HK-2 (cell line): ENCODE results near the gene LAMA3.

Experiments
- DNase-seq: peaks from one replicate; pipeline ENCODE4 v3.0.0-alpha.2; 2018; ENCODE audit not compliant: unreplicated experiment

The LAMA3 gene

DNA sequence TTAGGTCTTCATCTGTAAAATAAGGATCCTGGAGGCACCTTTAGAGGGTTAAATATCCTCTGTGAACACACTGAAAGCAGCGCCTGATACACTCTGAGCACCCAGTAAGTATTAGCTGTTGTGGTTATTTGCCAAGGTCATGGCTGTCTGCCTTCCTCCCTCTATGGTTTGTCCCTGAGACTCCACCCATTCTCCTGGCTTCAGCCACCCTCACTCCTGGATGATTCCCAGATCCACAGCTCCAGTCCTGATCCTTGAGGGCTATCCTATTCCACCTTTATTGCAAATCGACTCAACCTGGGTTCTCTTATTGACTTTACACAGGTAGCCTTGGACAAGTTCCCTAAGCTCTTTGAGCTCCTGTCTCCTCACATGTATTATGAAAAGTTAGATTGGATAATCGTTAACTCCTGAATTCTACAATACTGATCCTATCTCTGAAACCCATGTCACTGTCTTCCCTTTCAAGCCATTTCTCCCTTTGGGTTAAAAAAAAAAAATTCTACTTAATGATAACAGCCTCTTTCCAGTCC, 162.3 kb downstream of the LAMA3 start:
- no peak for DNase-seq

DNA sequence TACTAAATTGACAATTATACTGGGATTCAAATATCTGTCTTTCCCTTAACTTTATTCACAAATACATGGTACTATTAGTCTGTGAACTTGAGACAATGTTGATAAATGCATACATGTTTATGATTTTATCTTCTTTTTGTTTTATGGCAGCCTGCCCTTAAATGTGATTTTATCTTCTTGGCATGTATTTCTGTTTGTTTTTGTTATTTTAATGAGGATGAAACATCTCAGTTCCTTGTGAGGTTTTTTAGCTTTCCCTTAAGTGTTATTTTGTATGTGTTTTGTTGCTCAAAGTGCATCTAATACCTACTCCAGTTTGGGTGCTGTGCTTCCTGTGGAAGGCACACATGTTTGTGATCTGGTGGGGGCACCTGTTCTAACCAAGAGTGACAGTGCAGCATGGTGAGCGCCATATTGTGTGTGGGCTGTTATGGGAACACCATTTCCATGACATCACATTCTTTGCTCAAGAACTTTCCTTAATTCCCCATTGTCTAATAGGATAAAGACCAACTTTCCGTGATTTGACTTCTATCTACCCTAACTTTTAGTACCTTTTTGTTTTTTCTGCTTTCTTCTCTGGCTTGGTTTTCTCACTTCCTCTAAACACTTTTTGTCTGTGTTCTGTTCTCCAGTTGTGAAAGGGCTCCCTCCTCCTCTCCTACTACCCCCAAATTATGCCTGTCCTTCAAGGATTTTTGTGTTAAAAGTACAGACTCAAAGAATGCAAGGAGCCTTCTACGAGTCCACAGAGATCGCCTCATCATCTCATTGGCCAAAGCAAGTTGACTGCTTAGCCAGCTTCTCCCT, 163.2 kb downstream of the LAMA3 start:
- DNase-seq, result no peak

DNA sequence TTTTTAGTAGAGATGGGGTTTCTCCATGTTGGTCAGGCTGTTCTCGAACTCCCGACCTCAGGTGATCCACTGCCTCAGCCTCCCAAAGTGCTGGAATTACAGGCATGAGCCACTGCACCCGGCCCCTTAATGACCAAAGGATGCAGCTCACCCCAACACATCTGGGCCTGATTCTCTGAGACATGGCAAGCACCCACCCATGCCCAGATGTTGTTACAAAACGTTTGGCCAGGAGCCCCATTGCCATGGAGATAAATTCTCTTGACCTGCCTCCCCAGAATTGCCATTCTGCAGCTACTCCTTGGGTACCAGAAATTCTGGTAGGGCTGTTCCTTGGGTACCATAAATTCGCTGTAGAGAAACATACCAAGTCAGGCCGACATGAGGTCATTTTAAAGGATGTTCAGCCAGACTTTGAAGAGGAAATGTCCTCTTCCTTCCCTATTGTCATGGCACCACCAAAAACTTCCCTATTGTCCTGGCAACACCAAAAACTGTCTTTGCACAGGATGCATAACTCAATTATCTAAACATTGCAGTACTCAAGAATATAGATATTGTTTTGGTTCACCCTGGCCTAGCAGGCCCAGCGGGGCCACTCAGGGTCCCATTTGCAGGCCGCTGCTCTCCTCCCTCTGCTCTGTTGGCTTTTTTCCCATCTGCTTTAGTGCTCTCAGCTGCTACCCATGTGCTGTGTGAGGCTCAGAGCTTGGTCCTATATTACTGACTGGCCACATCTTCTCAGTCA, 164.4 kb downstream of the LAMA3 start:
- no peak for DNase-seq

DNA sequence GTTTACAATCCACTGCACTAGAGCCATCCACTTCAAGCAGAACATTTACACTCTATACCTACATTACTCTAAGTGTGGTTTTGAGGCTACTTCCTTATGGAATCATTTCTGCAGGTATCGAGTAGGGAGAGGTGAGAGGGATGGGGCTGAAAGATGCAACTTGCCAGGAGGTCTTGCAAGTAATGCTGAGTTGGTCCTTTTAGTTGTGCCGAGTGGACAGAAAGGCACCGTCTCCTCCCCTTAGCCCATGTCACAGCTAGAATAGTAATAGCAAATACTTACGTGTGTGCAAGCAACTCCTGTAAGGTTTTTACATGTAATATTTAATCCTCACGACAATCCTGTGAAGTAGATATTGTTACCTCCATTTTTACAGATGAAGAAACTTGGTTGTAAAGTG, 166.5 kb downstream of the LAMA3 start:
- no peak for DNase-seq

DNA sequence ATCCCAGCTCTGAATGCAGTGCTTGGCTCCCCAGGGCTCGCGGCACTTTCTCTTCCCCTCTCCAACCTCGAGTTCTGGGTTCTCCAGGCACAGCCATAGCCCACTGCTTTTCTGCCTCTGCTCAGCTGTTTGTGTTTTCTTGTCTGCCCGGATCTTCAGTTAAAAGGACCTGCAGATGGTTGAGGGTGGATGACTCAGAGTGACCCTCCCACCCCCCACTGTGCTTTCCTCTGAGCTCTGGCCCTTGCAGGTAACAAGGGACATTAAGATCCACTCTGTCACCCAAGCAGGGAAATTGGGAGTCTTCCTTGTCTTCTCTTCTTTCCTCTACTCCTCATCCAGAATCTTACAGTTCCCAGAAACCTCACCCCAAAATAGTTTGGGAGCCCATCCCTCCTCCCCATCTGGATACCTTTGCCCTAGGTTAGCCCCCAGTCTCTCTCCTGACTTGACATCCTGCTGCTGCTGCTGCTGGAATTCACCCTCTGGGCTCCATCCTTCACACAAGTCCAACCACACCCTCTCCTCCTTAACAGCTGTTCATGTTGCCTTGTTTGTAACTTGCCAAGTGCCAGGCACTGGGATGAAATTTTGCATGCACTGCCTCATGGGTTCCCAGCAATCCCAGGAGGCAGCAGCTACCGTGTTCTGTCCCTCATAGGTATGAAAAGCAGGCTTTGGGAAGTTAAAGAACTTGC, 167.4 kb downstream of the LAMA3 start:
- DNase-seq, result no peak

DNA sequence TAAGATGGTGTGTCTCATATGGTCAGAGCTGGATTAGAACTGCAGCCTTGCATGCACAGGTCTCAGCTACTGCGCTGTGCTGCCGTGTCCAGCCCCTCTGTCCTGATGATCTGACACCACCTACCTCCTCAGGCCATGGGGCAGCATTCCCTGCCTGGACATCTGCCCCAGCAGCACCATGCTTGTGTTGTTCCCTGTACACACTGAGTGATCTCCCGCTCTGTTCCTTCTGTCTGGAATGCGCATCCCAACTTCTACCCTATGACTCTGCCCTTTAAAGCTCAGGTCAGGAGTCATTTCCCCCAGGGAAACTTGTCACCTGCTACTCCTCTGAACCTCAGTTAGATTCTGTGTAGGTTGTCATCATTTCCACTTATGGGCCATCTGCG, 167.9 kb downstream of the LAMA3 start:
- DNase-seq, result no peak

DNA sequence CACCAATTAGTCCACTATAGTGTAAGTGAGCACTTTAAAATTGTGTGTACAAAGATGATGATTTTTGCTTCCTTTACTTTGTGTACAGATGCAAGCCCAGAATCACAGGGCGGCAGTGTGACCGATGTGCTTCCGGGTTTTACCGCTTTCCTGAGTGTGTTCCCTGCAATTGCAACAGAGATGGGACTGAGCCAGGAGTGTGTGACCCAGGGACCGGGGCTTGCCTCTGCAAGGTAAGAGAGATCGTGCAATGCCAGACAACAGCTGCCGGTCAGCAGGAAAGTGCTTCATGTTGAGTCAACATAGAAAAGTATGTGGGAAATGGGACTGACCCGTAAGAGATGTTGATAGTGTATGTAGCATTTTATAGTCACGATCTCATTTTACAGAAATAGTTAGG, 168.5 kb downstream of the LAMA3 start:
- DNase-seq, result no peak

DNA sequence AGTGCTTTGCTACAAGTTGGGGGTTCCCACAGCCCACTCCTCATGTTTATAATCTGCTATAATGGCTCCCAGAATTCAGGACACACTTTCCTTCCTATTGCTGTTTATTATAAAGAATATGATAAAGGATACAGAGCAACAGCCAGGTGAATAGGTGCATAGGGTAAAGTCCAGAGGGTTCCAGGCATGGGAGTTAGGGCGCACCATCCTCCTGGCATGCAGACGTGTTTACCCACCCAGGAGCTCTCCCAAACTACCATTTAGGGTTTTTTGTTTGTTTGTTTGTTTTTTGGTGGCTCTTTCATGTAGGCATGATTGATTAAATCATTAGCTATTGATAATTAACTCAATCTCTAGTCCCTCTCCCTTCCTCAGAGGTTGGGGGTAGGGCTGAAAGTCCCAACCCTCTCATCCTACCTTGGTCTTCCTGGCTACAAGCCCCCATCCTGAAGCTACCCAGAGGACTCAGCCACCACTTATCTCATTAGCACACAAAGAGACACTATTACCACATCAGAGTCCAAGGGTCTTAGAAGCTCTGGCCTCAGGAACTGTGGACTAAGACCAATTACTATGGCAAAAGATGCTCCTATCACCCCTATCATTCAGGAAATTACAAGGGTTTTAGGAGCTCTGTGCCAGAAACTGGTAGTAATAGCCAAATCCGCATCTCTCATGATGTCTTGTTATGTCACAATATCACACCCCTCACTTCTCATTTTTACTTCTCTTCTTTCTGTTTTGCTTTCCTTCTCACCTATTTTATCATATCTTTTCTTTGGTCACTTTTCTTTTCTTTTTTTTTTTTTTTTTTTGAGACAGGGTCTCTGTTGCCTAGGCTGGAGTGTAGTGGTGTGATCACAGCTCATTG, 170.4 kb downstream of the LAMA3 start:
- no peak for DNase-seq

DNA sequence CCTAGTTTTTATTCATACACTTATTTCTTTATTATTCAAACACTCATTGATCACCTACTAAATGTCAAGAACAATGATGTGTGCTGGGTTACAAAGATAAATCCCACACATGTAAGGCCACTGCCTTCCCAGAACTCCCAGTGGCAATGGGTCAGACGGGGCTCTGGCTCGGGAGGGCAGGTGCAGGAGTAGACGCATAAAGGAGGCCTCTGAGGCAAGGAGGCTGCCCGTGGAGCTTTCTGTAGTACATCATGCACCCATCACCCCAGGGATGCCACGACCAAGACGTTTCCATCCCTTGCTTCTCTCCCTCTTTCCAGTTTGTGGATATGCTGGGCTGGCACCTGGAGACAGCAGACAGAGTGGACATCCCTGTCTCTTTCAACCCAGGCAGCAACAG, 172.1 kb downstream of the LAMA3 start:
- no peak for DNase-seq

DNA sequence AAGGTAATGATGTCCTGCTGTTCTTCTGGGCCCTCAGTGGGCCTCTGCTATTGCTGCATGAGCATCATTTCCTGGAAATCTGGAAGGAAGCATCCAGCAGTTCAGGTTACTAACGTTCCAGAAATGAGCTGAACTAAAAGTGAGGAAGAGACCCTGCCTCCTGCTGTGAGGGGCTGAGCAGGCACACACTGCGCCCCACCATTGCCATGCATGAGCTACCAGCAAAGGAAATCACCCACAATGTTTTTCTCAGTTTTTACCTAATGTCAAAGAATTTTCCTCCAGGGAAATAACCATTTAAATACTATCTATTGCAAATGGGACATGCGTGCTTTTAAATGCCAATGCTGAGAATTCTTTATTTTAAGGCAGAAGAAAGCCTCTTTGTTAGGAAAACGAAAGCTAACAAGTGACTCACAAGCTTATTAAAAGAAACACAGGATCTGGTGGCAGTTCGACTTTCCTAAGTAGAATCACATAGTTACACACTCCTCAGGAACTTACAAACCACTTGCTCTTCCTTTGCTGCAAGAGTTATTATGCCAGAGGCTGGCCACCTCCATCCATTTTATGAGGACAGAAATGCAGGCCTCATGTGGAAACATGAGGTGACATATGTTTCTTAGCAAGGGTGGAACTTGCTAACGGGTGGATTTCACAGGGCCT, 172.7 kb downstream of the LAMA3 start:
- DNase-seq, result no peak

DNA sequence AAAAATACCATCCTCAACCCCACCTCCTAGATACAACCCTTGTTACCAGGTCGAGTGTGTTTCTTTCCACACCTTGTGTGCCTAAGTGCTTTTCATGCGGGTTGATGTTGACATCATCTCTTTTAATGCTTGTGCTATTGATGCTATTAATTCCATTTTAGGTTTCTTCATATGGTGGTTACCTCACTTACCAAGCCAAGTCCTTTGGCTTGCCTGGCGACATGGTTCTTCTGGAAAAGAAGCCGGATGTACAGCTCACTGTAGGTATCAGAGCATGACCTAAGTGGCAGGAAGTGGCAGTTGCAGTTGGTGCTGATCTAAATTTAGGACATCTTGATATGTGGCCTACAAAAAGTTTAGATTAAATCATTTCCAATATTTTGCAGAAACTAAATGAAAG, 175.4 kb downstream of the LAMA3 start:
- DNase-seq, result no peak

DNA sequence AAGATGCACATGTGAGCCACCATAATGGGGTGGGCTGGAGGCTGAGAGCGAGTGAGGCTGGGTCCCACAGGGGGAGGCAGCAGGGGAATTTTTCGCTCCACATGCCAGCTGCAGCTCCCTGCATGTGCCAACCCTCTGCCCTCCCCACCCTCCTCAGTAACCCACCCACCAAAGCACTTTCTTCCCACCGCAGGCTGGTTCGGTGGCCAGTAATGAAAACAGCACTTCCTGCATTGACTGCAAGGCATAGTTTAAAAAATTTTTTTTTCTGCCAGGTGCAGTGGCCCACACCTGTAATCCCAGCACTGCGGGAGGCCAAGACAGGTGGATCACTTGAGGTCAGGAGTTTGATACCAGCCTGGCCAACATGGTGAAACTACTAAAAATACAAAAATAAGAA, 177.8 kb downstream of the LAMA3 start:
- DNase-seq, result no peak

DNA sequence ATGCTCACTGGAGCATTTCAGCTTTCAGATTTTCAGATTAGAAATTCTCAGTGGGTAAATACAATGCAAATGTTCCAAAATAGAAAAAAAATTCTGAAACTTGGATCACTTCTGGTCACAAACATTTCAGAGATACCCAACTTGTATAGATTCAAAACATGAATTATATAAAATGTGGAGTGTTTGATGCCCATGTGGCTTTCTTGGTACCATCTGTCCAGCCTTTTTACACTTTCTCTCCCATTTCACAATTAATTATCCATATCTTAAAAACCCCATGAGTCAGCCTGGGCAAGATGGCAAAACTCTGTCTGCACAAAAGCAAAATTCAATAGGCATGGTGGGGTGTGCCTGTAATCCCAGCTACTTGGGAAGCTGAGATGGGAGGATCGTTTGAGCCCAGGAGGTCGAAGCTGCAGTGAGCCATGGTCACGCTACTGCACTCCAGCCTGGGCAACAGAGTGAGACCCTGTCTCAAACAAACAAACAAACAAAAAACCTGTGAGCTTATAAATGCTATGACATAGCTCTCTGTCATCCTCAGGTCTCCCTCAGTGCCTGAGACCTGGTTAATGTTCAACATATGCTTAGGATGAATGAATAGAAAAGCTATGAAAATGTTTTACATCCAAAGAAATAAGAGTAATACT, 179.0 kb downstream of the LAMA3 start:
- no peak for DNase-seq

DNA sequence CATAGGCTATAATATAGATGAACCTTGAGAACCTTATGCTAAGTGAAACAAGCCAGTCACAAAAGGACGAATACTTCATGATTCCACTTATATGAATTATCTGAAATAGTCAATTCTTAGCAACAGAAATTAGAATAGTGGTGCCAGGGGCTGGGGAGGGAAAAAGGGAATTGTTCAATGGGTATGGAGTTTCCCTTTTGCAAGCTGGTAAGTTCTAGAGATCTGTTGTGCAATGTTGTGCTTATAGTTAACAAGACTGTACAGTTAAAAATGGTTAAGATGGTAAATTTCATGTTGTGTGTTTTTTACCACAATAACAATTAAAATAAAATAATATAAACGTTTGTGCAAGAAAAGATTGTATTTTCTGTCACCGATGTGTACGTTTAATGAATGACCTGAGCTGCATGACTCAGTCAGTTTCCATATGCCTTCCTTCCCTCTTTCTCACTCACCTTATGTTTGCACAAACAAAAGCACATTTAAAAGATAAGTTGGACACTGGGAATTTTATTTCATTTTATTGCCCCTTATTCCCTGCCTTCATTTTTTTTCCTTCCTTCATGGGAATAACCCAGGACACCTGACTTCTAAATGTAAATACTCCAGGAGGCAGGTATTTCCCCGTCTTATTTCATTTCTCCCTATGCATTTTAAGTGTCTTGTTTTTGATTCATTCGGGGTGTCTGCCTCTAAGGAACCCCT, 181.6 kb downstream of the LAMA3 start:
- DNase-seq, result no peak

DNA sequence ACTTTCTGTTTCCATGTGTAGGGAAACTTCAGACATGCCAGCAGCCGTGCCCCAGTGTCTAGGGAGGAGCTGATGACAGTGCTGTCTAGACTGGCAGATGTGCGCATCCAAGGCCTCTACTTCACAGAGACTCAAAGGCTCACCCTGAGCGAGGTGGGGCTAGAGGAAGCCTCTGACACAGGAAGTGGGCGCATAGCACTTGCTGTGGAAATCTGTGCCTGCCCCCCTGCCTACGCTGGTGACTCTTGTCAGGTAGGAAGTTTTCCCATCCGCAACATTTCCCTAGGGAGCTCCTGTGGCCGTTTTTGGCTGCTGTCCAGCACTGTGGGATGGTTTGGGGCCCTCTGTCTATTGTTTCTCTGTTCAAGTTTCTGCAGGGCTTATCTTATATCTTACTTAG, 182.2 kb downstream of the LAMA3 start:
- peak; percentile 16 for DNase-seq

DNA sequence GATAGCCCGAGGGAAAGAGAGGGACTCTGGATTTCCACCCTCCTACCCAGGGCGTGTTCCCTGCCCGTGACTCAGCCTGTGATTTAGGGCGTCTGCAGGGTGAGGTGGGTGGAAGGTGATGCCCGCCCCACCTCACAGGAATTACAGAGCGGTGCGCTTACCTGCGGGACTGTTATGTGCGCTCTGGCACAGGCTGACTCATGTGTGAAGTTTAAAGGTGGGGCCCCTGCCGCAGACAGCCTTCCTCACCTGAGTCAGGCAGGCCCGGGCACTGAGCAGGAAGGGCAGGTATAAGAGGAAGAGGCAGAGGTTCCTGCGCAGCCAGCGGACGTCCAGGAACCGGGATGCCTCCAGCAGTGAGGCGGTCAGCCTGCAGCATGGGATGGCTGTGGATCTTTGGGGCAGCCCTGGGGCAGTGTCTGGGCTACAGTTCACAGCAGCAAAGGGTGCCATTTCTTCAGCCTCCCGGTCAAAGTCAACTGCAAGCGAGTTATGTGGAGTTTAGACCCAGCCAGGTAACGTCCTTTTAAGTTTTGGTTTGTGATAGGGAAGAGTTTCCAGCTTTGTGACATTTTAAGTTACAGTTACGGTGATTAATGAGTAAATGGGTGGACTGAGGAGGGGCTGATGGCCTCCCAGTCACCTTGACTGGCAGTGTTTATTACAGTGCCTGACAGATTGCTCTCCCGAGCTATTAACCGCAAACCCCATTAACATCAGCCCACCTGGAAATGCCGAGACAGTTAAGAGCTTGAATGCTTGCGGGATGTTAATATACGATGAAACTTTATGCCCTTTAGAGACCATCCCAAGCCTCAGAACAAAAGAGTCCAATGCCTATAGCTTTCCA, 183.7 kb downstream of the LAMA3 start:
- DNase-seq, result no peak

DNA sequence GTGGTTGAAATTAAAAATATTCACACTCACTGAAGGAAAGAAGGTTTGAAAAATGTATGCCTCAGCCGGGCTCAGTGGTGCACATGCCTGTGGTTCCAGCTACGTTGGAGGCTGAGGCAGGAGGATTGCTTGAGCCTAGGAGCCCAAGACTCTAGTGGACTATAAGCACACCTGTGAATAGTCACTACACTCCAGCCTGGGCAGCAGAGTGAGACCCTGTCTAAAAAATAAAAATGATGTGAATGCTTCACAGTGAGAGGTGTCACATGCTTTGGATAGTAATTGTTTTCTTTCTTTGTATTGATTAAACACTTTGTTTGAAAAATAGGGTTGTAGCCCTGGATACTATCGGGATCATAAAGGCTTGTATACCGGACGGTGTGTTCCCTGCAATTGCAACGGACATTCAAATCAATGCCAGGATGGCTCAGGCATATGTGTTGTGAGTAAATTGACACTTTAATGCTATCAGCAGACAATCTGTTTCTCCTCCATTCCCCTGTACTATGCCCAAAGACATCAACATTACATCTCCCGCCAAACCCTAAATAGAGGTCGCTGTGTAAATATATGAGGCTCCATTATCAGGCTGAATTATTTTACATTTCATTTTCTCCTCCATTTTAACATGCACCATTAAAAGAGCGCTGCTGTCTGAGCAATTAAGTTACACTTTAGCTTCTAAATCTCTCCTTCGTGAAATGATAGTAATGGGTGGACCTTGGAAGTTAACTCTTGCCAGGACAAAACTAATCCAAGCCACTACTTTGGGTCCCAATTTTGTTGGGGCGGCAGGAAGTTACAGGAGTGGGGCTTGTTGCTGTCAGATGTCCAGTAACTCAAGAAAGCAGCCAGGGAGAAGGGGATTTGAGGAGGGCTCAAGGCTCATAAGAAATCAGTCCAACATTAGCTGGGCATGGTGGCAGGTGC, 187.0 kb downstream of the LAMA3 start:
- DNase-seq, result no peak

DNA sequence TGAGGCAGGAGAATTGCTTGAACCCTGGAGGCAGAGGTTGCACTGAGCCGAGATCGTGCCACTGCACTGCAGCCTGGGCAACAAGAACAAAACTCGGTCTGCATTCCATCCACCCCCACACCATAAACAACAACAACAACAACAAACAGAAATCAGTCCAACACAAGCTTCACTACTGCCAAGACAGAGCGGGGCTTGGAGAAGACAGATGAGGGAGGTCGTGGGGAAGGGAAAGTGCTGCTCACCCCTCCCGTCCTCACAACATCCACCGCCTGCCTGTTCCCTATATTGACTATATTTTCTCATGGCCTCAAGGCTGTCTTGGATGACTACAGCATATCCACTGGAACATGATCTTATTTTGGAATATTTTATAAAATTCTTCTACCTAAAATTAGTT, 187.7 kb downstream of the LAMA3 start:
- DNase-seq, result no peak
